ENCODE results near the gene XDH. TPM values are rescaled to one million over a fixed set of nuclear protein-coding genes. Genes with fewer than 3 reads are reported as not detected.

The XDH gene
- total RNA-seq, 1 experiment from 2014 or later, result 7.7 TPM

- intact Hi-C loops (cut with micrococcal nuclease; ENCODE audit: unreplicated experiment), result no loop called here
- BruUV-seq (replicated peaks), result no TSS peak
- Histone ChIP-seq H4K20me1 (ENCODE audit: insufficient read depth) (no peaks in the 10 kb centered on the region), H3K27ac (no peak overlapping the region), H3K79me2 (ENCODE audit: low read depth) (no peaks in the 10 kb centered on the region), H3K9me2 (ENCODE audit: insufficient read depth) (no peaks in the 10 kb centered on the region), H3K4me3 (no peak overlapping the region), H3F3A (ENCODE audit: insufficient read depth, low read depth) (0 out of 2 replicates have a peak, but pooled peaks cover 7% of the 10 kb centered on the region), H3K4me1 (replicated peaks; ENCODE audit: insufficient read depth) (peaks cover 7% of the 10 kb centered on the region; the same call in 1 of the 2 replicates), H3K36me3 (ENCODE audit: low read depth) (no peaks in the 10 kb centered on the region), H3K27me3 (ENCODE audit: insufficient read depth, low read depth) (no peaks in the 10 kb centered on the region), H3K9me3 (ENCODE audit: insufficient read depth, low read depth) (no peaks in the 10 kb centered on the region), H2AFZ (no peak overlapping the region), H3K4me2 (no peak overlapping the region)
- DNase-seq, result peak in 1 of 2 experiments; percentile 37
- ChIA-PET POLR2A (ENCODE audit: unreplicated experiment) (no interaction called here), CTCF (no interaction called here)
- TF ChIP-seq EZH2 (IDR thresholded peaks at IDR 0.05; ENCODE audit: low read depth) (no peak), CTCF (conservative IDR thresholded peaks at IDR 0.05) (no peak)
Measured at GRCh38 chr2:31286961-31287550, 127.5 kb downstream of the XDH start.

- no TSS peak for BruUV-seq (replicated peaks)
- Histone ChIP-seq H2AFZ (no peak overlapping the region), H3K79me2 (ENCODE audit: low read depth) (no peaks in the 10 kb centered on the region), H3K9me3 (ENCODE audit: insufficient read depth, low read depth) (no peaks in the 10 kb centered on the region), H3K27ac (no peak overlapping the region), H4K20me1 (ENCODE audit: insufficient read depth) (no peaks in the 10 kb centered on the region), H3K27me3 (ENCODE audit: insufficient read depth, low read depth) (no peaks in the 10 kb centered on the region), H3K9me2 (ENCODE audit: insufficient read depth) (no peaks in the 10 kb centered on the region), H3K4me1 (replicated peaks; ENCODE audit: insufficient read depth) (peaks cover 7% of the 10 kb centered on the region; the same call in 1 of the 2 replicates), H3K36me3 (ENCODE audit: low read depth) (no peaks in the 10 kb centered on the region), H3K4me3 (no peak overlapping the region), H3K4me2 (no peak overlapping the region), H3F3A (ENCODE audit: insufficient read depth, low read depth) (0 out of 2 replicates have a peak, but pooled peaks cover 7% of the 10 kb centered on the region)
- DNase-seq, result no peak
- TF ChIP-seq CTCF (conservative IDR thresholded peaks at IDR 0.05) (no peak), EZH2 (IDR thresholded peaks at IDR 0.05; ENCODE audit: low read depth) (no peak)
- intact Hi-C loops (cut with micrococcal nuclease; ENCODE audit: unreplicated experiment), result no loop called here
- ChIA-PET CTCF (no interaction called here), POLR2A (ENCODE audit: unreplicated experiment) (interaction anchor here (0.7 kb wide), 1 partner anchor 121 kb away, joined by 3 read pairs; no protein-coding TSS in a partner anchor)
Measured at GRCh38 chr2:31286230-31286629, 128.3 kb downstream of the XDH start.

Other genes starting within 250 kb of the XDH start
- gene CAPN14, start 197.2 kb downstream of the XDH start, total RNA-seq (2021), result 0.35 TPM in 2 replicates
- gene EHD3, start 180.6 kb downstream of the XDH start, total RNA-seq (2021), result 1.8 and 1.9 TPM in 2 replicates
- gene SRD5A2, start 166.2 kb upstream of the XDH start, total RNA-seq (2021), result not detected in 2 replicates